HG03108 (cell line): ENCODE results near the gene FAM171A2.
"Not testable (repeated sequence)": the region's sequence is repeated elsewhere in the genome, so short reads cannot be mapped to it uniquely, and the experiment has no call there.

Source experiments
- ATAC-seq: cut with Tn5 transposase; IDR thresholded peaks from one replicate; pipeline ENCODE4 v1.9.1; 2021; ENCODE audit warnings: moderate library complexity; ENCODE audit not compliant: unreplicated experiment

Gene FAM171A2

DNA sequence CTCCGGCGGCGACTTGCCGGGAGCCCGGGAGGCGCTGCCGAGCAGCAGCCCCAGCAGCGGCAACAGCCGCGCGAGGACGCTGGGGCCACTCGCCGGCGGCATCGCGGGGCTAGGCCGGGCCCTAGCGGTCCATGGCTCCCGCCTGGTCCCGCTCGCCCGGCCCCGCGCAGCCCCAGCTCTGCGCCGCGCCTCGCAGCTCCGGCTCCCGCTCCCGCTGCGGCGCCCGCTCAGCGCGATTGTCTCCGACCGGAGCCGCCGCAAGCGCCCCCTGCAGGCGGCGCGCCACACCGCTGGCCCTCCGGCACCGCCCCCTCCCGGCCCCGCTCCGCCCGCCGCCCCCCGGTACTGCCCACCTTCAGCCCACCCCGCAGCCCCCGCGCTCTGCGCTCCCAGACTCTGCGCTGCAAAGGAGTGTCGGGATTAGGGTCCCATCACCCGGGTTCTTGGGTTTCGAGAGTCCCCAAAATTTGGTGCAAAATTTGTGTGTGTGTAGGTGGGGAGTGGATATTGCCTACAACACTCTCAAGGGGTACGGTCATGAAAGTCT lies at the start of gene FAM171A2:
FAM171A2 (minus strand) TSS at position 241 of the 547 bp plus-strand sequence; CDS start at position 102, 139 bp downstream.
- ATAC-seq, result no peak

GRCh38 chr17:44409309-44410028 lies 45.8 kb upstream of the FAM171A2 start:
- ATAC-seq, result no peak

DNA sequence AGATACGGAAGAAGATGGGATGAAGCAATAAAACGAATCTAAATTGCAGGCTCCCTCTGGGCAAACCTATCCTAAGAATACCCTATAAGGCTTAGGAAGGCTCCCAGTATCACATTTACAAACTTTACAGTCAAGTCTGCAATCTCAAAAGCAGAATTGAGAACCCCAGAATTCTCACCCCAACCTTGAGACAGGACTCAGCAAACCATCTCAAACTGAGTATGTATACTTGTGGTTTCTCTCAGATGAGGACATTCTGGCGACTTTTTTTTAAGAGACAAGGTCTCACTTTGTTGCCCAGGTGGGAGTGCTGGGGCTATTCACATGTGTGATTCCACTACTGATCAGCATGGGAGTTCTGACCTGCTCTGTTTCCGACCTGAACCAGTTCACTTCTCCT lies 45.1 kb upstream of the FAM171A2 start:
- no peak for ATAC-seq

DNA sequence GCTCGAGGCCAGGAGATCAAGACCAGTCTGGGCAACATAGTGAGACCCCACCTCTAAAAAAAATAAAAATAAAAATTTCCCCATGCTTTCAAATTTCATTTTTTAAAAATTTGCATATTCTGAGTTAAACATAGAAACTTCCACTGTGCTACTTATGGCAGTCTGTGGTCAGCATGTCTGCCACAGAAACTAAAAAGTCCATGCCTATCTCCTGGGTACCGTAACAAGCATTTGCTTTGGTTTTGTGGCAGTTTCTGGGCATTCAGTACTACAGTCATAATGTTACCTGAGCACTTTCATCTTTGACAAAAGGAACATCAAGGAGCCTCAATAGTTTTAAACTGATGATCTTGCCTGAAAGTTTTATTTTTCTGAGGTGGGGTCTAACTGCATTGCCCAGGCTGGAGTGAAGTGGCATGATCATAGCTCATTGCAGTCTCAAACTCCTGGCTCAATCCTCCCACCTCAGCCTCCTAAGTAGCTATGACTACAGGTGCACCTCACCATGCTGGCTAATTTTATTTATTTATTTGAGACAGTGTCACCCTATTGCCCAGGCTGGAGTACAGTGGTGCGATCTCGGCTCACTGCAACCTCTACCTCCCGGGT lies 39.0 kb upstream of the FAM171A2 start:
- no peak for ATAC-seq

DNA sequence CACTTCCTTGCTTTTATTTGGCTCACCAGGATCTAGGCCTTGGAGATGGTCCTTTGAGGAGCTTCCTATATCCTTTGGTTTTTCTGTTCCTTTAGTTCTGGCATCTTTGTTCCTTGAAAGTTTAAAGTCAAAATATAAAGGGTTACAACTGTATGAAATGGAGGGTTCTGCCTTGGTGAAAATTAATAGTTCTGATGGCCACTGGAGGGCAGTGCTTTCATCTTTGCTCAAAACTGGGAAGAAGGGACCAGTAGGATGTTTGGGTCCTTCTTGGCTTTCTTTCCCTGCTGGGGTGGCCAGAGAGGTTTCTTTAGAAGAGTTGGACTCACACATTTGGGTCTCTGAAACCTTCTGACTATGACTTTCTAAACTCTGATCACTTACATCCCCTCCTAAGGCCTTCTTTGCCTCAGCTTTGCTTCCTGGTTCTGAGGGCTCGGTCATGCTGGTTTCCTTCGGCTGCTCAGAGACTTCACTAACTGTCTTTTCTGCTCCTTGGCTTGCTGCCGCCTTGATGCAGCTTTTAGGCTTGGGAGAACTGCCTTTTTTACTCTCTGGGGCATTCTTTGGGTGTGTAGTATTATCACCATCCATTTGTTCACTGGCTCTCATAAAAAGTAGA lies 36.7 kb upstream of the FAM171A2 start:
- ATAC-seq, result no peak

- no peak for ATAC-seq
Observed at GRCh38 chr17:44398692-44399691, 35.3 kb upstream of the FAM171A2 start.

- ATAC-seq, result no peak
Observed at GRCh38 chr17:44397479-44398440, 34.1 kb upstream of the FAM171A2 start.

- no peak for ATAC-seq
Observed at GRCh38 chr17:44396946-44397345, 33.3 kb upstream of the FAM171A2 start.

DNA sequence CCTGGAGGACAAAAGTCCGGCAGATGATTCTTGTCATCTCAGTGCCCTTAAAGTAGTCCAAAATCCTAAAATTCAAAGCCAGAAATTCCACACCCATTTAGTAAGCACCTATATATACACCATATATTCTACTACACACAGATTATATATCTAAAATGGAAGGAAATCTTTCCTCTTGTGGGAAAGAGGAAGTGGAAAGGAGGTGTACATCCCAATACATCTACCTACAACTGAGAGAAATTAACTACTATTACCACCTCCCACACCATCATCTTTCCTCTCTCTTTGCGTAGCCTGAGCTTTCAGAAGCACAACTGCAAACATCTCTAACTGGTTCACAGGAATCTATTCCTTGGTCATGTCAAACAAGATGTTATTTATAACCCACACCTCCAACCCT lies 31.2 kb upstream of the FAM171A2 start:
- no peak for ATAC-seq

GRCh38 chr17:44394112-44394511 lies 30.5 kb upstream of the FAM171A2 start:
- ATAC-seq, result not testable (repeated sequence)

DNA sequence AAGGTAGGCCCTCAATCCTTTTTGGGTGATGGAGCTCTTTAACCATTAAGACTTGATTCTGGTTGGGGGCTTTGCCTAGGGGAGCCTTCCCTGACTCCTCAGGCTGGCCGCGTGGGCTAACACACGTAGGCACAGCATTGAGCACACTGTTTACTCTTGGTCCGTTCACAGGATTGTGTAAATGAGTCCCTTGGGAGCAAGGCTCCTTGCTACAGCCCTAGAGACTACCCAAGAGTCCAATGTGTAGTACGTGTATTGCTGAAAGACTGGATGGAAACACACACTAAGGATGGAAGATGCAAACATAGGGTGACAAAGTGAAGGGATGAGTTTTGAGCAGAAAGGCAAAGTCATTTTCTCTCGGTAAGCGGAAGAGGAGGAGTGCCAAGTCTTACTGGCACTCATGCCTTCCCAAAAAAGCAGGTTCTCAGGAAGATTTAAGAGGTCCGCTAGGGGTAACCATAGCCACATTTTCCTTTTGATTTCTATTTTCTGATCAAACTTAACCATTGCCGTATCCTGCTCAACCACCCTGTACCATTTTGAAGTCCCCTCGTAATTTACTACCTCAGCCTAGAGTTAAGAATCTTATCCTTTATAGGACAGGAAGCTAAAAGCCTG lies 26.7 kb upstream of the FAM171A2 start:
- ATAC-seq, result no peak

DNA sequence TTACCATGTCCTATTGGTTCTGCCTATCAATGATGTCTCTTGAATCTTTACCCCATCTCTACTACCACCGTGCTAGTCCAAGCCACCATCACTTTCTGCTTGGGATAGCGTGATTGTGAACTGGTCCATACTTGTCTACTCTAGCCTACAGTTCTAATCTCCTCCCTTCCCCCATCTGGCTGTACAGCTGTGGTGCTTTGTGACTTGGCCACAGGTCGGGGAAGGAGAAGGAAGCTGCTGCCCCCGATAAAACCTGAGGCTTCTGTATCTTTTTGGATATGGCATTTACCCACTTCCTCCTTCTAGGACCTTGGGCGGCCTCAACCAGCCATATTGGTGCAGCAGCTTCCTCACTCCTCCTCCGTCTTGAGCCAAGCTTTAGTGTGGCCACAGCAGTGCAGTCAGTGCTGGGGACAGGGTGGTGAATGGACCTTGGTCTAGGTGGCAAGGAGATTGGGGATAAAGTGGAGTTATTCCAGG lies 26.1 kb upstream of the FAM171A2 start:
- no peak for ATAC-seq

DNA sequence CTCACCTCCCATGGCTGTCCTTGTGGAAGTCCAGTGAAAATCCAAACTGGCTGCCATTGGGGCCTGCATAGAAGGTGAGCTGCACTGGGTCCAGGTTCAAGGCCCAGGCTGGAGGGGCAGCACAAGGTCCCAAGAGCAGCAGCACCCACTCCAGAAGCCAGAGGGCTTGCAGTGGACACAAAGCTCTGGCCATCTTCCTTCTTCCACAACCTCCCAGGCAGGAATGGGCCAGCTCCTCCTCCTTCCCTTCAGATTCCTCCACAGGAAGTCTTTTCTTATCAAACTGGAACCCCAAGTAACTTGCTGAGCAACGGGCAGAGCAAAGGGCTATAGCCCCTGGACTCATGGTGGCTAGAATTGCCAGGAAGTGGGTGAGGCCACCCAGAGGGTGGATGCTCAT lies 25.6 kb upstream of the FAM171A2 start, which contains the start of gene ITGA2B:
ITGA2B (minus strand) TSS at position 369 of the 400 bp plus-strand sequence; CDS start at position 193, 176 bp downstream.
- ATAC-seq, result no peak

GRCh38 chr17:44387804-44388203 lies 24.2 kb upstream of the FAM171A2 start:
- ATAC-seq, result no peak

- no peak for ATAC-seq
Observed at GRCh38 chr17:44386182-44386525, 22.5 kb upstream of the FAM171A2 start.

DNA sequence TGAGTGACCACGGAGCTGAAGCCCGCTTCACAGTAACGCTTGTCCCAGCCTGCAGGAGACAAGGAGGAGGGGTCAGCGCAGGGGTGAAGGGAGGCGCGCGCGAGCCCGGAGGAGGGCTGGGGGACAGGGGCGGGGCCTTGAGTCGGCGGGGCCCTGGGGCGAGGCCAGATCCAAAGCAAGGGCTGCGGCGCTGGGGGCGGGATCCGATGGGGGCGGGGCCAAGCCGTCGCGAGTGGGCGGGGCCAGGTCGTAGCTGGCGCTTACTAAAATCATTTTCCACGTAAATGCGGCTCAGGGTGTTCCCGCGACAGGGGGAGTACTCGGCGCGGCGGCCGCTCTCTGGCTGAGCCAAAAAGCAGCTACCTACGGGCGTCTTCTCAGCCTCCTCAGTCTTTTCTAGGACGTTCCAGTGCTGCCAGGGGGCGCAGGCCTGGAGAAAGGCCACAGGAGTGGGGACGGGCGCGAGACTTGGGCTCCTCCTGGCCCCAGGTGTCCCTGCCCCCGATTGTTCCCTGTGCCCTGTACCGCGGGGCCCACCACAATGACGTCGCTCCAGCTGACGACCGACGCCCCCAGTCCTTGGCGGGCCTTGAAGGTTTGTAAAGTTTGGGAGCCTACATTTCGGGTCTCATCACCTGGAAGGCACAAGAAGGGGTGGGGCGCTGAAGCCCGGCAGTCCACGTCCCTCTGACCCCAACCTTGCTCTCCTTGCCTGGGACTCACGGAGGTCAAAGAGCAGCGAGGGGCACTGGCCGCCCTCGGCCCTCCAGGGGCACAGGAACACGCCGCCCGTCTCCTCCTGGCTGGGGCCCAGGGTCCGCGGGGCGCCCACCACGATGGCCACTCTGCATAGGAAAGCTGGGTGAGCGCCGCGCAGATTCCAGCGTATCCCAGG lies 21.9 kb upstream of the FAM171A2 start:
- no peak for ATAC-seq

- ATAC-seq, result no peak
Observed at GRCh38 chr17:44384823-44385286, 21.2 kb upstream of the FAM171A2 start.
